Activated CD8-positive, alpha-beta memory T cell treated with anti-CD3 and anti-CD28 coated beads, Interleukin-2, amount 50 U/mL, for 1 hour (primary cell): ENCODE results near the gene TMED3.
A peak's percentile ranks its signal among the peaks of the same experiment; 100 is the strongest.

Experiments used
- DNase-seq: peaks from one replicate; pipeline ENCODE4 v3.0.0-alpha.2; 2020; ENCODE audit errors: extremely low read depth

TMED3 gene

DNA sequence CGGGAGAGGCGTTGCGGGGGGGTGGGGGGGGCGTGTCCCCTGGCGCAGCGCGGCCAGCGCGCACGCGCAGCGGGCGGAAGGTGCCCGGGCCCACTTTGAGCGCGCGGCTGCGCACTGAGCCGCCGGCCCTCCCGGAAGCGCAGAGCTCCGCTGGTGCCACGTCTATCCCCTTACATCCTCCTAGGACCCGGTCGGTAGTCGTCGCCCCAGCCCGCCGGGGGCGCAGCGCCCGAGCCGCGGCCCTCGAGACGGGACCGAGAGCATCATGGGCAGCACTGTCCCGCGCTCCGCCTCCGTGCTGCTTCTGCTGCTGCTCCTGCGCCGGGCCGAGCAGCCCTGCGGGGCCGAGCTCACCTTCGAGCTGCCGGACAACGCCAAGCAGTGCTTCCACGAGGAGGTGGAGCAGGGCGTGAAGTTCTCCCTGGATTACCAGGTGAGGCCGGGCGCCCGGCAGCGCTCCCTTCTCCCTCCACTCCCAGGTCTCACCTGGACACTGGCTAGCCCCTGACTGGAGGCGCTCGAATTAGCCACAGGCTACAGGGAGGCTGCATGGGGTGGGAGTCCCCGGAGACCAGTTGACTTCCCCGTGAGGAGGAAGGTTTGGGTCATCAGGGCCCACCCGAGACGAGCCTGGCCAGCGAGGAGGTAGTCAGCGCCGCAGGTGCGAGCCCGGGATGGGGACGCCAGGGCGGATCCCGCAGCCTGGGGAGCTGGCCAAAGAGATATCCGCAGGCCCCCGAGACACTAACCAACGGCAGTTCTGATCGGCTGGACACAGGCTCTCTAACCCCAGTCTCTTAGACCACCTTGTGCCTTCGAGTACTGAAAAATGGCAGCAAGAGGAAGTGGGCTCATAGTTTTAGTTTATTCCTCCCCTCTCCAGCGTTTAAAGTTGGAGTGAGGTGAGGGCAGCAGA is at the start of gene TMED3:
TMED3 (plus strand) TSS at position 128 of the 916 bp plus-strand sequence; CDS start at position 266, 138 bp downstream.
- peak; percentile 13 for DNase-seq

DNA sequence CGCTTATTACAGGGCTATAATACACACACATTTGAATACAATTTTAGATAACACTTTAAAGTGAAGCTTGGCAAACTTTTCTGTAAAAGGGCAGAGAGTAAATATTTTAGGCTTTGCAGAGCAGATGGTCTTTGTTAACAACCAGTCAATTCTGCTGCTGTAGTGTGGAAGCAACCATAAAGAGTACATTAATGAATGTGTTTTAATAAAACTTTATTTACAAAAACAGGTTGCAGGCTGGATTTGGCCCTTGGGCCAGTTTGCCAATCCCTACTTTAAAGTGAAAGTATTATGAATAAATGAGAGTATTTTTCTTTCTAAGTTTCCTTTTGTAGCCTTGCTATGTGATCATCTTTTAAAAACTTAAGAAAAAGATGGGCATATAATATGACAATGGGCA is 49.1 kb upstream of the TMED3 start:
- no peak for DNase-seq

DNA sequence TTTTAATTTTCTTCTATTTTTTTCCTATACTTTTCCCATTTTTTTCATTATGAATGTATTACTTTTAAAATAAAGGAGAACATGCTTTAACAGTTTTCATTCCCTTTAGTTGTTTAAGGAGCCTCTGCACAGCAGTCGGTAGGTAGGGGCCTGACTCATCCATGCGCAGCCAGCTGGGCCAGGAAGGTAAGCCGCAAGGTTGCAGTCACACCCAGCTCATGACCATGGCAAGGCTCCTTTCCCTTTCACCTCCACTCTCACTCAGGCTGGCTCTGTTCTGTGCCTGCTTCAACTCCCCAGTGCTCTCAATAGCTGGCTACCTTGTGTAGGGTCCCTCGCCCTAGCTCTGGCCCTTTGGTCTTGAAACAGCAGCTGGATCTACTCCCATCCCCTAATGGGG is 45.7 kb upstream of the TMED3 start:
- DNase-seq = no peak

DNA sequence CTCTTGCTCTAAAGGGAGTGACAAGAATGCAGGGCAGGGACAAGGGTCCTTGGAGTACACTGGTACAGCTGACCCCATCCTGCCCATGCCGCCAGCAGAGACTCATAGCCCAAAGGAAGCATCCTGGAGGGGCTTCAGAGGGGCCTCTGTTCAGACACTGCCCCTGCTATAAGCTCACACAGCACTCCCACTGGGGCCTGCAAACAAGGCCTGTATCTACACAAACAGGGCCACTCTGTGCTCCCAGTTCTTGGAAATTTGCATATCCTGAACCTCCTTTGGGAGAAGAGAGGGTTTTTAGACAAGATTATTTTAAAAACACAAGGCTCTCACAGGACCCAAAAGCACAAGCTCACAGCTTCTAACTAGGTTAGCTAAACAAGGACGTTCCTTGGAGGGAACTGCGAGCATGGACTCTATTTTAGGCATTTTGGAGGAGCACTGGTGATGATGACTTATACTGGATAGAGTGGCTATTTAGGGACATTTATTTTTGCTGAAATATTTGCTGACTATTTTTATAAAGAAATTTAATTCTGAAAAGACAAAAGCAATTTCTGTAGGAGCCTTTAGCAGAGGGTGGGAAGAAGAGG is 44.8 kb upstream of the TMED3 start:
- DNase-seq = no peak

DNA sequence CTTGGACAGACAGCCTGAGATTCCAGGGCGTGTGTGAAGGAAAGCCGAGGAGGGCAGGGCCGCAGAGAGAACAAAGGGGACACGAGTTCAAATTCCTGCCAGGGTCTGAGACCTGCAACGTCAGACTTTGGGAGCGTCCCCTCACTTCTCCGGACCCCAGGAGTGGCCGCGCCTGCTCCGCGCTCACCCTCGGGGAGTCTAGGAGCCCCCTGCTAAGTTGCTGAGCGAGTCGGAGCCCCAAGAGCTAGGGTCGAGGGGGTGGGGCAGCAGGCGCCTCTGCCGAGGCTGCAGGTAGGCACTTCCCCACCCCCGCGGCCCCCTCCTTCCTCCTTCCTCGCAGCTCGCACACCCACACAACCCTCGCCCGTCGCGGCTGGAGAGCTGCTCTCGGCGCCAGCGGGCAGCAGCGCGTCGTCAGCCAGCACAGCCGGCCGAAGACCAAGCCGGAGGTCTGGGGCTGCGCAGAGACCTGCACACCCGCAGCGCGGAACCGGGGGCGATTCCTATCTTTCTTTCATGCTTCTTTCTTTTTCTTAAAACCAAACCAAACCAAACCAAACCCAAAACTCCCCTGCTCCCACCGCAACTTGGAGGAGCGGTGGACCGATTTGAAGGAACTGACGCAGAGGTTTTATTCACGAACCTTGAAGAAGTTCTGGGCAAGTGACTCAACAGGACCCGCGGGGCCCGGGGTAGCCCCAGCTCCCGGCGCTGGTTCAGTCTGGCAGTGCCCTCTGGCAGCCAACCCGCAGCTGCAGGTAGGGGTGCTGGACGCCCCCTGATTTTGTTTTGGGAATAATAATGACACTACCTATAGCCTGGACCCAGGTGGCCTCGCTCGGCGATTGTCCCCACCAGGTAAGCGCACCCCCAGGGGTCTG is 28.3 kb upstream of the TMED3 start, which contains the start of gene ANKRD34C:
ANKRD34C (plus strand) TSS at position 352 of the 881 bp plus-strand sequence. CDS start 10,563 bp downstream, outside the sequence.
- no peak for DNase-seq

DNA sequence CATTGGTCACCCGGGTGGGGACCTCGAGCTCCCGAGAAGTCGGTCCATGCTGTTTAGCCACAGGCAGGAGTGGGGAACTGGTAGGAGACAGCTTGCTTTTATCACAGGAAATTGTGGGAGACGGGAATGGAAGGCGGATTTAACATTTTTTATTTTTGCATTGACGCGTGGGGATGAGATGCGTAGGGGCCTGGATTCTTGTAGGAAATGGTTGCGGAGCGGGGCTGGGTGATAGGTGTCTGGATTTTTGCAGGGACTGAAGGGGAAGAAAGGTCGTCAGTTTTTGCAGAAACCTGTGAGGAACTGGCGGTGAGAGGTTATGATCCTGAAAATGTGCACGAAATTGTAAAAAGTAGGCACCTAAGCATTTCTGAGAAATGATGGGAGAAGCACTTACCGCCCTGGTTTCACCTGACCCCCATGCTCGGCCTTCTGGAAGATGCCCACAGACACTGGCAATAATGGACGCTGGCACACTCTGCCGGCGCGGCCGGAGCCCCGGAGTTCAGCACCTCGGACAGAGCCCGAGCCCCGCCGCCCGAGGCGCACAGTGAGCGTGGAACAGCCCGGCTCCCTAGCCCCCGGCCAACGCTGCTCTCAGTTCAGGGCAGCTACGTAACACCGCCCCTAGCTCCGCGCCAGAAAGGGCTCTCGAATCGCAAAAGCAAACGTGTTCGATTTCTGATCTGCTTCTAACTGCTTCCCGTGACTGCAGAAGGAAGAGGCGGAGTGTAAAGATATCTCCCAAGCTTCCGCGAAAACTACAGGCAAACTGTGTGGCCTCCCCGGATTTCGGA is 27.5 kb upstream of the TMED3 start:
- no peak for DNase-seq

DNA sequence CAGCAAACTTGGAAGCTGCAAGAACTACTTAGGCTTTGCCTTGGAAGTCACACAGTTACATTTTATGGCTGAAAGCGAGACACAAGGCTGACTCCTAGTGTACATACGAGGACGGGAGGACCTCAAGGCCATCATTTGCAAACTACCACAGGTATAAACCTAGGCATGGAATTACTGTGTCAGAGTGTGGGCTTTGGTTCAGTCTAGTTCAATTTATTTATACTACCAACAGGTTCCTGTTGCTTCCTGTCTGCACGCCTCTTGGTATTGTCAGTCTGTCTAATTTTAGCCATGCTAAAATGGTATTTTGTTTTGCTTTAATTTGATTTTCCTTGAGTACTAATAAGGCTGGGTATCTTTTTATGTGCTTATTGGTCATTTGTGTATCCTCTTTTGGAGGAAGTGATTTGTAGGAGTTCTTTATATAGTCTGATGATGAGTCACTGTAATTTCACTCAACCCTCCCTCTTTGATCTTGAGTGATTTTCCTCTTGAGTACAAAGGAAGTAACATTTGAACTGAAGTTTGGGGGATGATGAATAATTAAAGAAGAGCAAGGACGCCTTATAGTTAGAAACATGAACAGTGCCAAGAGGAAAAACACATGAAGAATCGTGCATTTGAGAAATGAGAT is 20.2 kb upstream of the TMED3 start:
- no peak for DNase-seq

DNA sequence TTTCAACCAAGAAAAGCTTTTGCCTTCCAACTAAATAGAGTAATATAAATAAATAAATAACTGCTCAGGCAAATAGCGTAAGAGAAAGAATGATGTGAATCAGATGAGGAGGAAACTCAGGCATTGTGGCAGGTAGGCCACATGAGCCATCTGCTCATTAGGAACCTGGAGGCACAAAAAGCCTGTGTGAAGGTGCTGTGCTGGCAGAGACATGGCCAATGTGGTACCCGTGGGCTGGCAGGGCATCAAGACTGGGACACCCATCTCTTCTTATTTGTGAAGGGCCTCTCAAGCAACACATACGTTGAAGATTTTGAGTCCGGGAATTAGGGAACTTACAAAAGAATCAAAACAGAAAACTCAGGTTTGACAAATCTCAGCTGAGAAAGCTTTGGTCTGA is 18.9 kb upstream of the TMED3 start:
- no peak for DNase-seq

DNA sequence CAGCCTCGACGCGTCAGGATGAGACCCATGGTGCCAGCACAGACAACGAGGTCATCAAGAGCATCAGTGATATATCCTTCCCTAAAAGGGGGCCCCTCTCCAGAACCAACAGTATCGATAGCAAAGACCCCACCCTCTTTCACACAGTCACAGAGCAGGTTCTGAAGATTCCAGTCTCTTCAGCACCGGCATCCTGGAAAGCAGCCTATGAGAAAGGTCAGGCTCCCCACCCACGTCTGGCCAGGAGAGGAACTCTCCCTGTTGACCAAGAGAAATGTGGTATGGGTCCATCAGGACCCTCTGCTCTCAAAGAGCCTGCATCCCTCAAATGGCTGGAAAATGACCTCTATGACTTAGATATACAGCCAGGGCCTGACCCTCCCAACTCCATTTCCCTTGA is 16.8 kb upstream of the TMED3 start:
- no peak for DNase-seq

DNA sequence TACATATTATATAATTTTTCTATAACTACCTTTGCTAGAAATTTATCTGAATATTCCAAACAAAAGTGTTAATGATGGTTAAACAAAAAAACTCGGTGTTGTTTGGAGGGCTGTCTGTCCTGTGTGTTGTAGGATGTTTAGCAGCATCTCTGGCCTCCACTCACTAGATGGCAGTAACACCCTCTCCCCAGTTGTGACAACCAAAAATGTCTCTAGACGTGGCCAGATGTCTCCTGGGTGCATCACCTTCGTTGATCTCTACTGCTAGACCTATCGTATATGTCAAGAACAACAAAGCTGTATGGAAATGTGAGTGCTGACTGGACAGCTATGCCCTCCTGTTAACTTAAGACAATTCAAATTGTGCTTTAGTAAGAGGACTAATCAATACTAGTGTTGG is 14.3 kb upstream of the TMED3 start:
- no peak for DNase-seq

DNA sequence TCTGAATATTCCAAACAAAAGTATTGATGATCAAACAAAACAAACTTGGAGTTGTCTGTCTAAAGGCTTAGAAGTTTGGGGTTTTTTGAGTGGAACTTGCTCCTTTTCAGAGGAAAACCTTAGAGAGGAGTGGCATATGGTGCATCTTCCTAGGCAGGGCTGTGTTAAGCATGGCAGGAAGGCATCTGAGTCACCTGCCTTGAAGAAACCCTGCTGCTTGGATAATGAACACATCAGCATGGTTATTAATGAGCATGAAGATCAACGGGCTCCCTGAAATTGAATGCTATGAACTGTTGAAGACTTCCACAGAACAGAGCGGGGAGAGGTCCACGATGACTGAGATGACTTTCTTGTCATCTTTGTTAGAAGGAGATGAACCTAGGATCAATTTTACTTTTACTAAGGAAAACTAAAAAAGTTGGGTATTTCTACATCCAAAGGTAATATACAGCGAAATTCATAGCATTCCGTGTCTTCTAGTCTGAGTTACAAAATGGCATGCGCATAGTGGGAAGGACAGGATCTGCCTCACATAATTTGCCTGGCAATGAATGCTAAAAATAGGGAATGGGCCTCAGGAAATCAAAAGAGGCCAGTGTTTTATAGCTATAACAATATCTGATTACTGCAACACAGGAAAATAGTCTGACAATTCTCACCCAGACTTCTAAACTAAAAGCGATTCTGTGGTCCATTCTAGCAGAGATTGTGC is 11.6 kb upstream of the TMED3 start:
- no peak for DNase-seq

DNA sequence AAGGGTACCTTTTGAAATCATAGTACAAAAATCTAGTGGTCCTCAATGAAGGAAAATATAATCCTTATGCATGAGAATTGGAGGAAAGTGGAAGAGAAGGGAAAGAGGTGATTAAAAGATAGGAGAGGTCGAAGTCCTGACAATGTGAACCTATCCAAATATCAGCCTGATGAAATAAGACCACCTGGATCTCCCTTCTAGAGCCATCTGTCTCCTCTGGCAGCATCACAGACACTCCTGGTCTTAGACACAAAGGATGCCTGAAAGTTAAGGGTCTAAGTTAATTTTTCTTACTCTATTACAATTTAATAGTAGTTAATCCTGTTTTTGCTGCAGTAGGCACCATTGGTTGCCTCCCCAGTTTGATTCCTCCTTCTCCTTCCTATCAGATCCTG is 11.1 kb upstream of the TMED3 start:
- no peak for DNase-seq

DNA sequence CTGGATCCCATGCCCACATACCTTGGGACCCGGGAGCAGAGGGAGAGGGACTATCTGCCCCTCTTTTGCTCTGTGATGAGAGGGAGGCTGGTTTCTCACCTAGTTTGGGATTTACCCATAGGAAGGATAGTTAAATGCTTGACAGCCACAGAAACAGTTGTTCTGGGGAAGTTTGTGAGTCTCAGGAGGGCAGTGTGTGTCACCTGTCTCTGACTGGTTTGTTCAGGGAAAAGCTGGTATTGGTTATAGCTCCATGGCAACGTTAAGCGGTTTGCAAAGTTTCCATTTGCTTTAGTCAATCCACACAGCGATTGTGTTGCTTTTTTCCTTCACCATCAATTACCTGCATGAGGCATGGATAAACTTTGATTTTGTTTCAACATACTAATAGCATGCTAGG is 3.7 kb upstream of the TMED3 start:
- DNase-seq = no peak

DNA sequence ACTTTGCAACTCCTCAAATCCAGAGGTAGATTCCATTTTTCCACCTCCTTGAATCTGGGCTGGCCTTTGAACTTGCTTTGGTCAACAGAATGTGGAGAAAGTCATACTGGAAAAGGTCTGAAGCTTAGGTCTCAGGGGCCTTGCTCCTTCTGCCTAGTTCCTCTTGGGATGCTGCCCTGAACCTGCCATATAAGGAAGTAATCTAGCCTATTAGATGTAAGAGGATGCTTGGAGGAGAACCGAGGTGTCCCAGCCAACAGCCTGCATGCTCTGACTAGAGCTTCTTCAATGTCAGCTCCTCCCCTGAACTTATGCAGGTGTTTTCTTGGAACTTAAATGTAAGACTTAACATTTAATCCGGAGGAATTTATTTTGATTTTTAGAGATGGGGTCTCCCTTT is 2.0 kb upstream of the TMED3 start:
- DNase-seq = no peak

DNA sequence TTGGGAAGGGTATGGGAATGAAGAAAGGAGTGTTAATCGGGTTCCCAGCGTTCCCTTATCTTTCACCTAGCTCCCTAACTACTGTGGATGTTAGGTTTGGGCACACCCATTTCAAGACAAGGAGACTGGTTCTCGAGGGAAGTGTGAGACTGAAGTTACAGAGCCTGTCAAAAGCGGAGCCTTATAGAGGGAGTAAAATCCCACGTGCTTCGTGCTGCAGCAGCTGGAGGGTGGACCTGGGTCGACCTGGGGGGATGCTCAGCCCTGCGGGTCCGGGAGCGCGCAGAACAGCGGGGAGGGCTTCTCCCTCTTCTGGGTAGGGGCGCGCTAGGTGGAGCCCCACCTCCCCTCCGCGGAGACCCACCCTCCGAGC is 314 bp upstream of the TMED3 start:
- no peak for DNase-seq

DNA sequence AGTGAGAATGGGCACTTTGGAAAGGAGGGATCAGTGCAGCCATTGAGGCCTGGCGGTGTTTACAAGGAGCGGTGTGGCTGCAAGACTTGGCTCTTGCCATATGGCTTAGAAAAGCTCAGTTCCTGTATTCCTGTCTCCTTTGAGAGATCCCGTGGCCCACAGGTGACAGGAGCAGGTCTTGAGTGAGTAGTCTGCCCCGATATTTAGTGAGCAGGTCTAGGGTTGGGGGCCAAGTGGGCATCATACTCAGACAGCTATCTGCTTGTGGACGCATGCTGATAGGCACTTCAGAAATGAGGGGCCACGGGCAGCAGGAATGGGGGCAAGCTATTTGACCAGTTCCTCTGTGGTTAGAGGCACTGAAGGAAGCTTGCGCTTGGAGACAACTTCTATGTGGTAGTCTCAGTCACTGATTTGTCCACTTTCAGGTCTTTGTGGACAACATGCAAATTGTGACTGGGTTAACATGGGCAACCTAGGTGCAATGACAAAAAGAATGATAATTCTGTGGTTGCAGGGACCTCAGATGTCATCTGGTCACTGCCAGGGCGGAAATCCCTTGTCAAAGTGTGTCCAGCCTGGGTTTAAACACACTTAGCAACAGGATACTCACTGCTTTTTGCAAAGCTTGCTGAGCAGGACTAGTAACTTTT is 1.1 kb downstream of the TMED3 start:
- no peak for DNase-seq

DNA sequence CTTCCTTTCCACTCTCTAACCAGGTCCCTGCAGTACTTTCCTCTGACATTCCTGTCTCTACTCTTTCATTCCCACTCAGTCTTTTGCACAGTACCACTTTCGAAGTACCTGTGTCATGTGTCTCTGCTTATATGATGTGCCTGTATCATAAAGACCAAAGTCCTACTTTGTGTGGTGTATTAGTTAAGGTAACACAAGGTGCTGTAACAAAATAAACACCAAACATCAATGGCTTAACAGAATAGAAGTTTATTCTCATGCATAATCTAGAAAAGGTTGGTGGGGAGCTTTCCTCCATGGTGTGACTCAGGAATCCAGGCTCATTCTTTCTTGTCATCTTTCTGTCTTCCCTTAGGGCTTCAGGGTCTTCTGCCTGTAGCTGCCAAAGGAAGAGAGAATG is 3.3 kb downstream of the TMED3 start:
- DNase-seq = no peak

DNA sequence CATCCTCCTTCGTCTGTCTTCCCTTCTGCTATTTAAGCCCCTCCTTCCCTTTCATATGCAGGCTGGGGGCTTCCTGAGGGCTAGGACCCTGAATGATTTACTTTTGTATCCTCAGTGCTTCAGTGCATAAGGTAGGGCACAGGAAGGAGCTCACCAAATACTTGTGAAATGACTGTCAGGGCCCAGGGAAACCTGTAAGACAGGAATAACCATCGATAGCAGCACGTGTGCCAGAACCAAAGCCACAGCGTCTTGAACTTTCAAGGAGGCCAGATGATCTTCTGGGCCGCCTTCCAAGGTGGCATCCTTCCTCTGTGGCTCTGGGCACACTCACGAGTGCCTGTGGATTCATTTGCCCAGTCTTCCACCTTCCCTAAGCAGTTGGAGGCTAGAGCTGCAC is 3.9 kb downstream of the TMED3 start:
- no peak for DNase-seq

DNA sequence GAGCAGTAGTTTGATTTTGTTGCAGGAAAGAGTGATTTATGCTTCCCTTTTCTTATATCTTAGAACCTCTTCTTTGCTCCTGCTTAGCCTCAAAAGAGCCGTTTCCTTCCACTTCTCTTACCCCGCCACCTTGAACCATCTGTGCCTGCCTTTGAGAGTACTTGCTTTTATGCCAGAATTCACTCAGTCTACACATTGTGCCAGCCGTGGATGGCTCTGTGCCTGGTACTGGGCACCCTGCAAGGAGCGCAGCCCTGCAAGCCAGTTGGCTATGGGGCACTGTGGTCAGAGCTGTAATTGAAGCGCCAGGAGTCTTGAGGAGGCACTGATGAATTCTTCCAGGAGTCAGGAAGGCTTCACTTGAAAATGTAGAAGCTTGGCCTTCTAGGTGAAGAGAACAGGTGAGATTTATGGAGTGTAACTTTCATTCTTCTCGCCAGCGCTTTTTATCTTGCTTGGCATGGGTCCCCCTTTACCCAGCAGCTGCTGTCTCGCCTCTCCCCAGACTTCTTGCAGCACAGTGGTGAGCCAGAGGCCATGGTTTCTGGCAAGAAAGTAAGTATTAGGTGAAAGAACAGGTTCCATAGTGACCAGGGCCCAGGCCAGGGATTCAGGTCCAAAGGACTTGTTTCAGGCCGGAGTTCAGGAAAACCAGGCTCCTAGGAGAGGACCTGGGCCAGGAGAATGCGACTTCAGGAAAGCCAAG is 4.9 kb downstream of the TMED3 start:
- DNase-seq = no peak
